ENCODE data around the gene SRP14.
"Not testable (repeated sequence)": the region's sequence is repeated elsewhere in the genome, so short reads cannot be mapped to it uniquely, and the experiment has no call there.

Gene SRP14

GRCh38 chr15:40038638-40039543, at the start of gene SRP14:
SRP14 (minus strand) TSS chr15:40039181; CDS start chr15:40039116, 65 bp downstream.
- DNase-seq, result peak; percentile 89

GRCh38 chr15:40087991-40088928, 49.3 kb upstream of the SRP14 start:
- DNase-seq, result no peak

- DNase-seq, result no peak
These were observed 48.3 kb upstream of the SRP14 start for GRCh38 chr15:40087068-40087810.

DNA sequence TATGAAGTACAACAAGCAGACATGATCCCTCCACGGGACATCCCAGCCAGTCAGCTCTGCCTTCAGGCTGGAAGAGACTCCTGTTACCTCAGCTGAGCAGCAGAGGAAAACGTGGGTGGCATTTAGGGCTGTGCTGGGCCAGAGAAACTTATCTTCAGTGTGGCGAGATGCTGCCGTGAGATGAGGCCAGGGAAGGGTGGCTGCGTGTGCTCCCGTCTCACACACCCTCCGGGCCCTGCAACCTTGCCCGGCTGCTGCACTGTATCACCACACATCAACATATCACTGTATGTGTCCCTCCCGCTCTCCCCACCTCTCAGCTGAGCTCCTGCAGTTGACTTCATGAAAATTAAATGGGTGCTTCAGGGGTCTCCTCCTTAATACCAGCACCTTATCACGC, 46.3 kb upstream of the SRP14 start:
- no peak for DNase-seq

GRCh38 chr15:40084650-40085049, 45.7 kb upstream of the SRP14 start:
- no peak for DNase-seq

DNA sequence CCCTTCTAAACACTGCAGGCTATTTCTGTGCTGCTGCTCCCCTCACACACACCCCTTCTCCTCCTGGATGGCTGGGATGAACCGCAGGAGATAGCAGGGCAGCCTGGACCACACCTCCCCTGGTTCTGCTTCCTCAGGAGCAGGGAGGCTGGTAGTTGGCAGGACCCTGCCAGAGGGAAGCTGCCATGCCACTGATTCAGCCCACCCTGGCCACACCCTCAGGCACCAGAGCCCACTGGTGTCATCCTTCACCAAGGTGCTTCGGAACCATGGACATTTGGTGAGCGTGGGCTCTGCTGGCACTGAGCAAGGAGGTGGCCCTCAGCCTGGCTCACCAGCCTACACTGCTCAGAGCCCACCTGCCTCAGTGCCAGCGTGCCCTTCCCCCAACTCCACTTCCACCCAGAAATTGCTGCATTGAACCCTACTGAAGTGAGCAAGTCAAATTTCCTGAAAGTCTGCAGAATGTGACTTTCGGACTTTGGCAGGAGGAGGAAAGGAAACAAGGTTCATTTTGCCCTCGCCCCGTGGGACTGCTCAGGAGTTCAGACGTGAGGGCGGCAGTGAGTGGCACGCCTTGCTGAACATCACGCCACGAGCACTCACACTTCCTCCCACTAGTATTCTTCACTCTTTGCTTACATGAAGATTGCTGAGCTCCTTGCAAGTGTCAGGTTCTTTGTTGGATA, 43.4 kb upstream of the SRP14 start:
- no peak for DNase-seq

DNA sequence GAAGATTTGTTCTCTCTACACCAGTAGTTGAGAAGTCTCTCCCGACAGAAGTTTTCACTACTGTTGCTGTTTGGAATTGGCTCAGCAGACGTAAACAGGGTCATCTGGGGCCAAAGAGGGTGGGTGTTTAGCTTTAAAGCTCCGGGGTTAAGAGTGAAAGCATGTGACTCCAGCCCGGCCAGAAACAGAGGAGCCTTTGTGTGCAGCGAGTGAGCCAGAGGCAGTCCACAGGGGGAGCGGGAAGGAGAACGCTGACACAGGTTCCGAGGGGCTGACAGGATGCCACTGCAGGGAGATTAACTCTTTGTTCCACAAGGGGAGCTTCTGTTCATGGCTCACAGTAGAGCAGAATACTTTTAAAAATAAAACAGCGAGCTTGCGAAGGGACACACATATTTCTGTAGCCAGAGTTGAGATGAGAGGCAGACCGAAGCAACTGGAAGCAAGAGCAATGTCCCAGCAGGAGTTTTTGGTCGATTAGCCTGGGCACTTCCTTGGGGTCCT, 42.8 kb upstream of the SRP14 start:
- no peak for DNase-seq

- DNase-seq, result no peak
These were observed 41.9 kb upstream of the SRP14 start for GRCh38 chr15:40080847-40081246.

DNA sequence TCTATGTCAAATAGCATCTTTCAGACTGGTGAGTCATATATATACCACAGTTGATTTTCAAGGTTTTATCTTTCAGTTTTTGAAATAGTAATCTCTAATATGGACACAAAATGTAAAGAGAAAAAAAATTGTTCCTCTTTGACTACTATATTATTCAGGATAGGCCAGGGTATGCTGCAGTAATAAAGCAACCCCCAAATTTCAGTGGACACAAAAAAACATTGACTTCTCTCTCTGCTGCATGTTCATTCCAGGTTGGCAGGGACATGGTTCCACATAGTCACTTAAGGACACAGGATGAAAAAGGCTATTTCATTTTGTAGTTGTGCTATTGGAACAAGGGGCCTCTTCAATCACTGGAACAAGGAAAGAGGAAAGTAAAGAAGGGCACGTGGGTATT, 41.1 kb upstream of the SRP14 start:
- DNase-seq, result no peak

DNA sequence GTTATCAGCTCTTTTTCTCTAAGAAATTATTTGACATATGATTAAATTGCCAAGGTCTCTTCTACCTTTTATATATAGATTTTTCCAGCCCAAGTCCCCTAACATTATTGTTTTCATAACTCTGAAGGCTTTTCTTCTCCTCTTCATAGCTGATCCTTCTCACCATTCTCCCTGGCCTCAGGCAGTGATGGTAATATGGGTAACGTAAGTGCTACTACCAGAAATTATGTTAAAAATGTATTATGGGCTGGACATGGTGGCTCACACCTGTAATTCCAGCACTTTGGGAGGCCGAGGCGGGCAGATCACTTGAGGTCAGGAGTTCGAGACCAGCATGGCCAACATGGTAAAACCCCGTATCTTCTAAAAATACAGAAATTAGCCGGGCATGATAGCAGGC, 40.5 kb upstream of the SRP14 start:
- DNase-seq, result no peak

DNA sequence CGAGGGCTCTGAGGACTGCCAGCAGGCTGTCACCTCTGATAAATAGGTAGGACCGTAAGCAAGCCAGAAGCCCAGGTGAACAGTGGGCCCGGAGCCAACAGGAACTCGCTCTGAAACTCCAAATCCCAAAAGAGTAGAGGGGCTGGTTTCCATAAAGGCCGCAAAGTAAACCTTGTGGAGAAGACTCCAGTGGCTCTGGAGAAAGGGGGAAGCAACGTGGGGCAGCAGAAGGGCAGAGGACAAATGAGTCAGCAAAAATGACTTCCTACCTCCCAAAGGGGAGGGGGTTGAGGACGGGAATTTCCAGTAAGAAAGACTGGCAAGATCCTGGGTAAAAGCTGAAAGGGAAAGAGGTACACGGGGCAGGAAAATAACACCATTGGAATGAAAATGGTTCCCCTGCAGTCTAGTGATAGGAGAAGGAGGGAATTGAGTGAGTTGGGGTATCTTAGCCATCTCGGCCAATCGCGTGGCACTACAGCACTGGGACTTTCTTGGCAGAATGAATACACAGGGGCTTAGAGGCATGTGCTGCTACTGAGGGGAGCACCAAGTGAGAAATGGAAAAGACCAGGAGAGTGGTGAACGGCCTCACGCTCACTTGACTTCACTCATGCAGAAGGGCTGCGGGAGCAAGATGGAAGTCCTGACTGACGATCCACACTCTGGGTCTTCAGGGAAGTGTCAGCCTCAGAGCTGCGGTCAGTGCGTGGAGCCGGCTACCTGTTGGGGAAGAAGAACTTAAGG, 36.5 kb upstream of the SRP14 start:
- DNase-seq, result no peak

GRCh38 chr15:40074656-40075055, 35.7 kb upstream of the SRP14 start:
- not testable (repeated sequence) for DNase-seq

- DNase-seq, result not testable (repeated sequence)
These were observed 34.9 kb upstream of the SRP14 start for GRCh38 chr15:40073716-40074490.

DNA sequence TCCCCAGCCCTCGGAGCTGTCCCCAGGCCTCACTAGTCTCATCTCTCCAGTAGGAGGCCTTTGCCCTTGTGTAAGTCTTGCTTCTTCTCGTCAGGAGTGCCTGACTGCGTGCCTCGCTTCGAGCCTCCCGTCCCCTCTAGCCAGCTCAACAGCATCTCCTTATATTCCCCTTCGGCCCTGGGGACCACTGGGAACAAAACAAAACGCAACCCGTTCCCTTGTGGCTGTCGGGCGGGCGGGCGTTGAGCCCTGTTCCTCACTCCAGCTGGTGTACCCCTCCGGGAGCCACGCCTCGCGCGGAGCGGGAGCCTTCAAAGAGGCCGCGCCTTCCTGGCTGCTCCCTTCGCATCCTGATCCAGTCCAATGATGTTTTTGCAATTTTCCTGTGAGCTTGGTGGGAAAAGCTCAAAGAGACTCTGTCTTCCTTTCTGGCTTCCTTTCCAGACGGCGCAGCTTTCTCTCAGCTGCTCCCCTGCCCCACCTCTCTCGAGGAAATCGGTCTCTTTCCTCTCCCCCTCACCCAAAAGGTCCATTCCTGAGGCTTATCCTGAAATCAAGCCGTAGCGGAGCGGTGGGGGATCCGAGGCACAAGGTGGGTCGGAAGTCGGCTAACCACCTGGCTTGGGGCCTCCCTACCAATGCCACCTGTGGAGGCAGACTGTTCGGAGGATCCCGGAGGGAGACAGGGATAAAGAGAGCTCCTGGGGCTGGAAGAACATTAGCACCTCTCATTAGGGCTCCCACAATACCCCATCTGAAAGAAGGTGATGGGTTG, 33.4 kb upstream of the SRP14 start:
- peak; percentile 54 for DNase-seq

DNA sequence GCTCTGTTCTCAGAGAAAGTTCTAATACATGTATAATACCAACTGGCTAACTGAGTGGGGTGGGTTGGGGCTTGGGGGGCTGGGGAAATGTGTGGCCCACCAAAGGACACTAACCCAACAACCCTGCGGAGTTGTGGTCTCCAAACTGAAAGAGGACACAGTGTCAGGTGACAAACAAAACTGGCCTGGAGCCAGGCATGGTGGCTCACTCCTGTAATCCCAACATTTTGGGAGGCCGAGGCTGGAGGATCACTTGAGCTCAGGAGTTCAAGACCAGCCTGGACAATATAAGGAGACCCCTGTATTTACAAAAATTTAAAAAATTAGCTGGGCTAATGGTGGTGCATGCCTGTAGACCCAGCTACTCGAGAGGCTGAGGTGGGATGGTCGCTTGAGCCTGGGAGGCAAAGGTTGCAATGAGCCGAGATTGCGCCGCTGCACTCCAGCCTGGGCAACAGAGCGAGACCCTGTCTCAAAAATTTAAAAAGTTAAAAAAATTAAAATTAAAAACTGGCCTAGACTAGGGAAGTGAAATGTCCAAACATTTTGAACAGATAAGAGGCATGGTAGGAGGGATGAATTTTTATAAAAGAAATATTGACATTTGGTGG, 31.7 kb upstream of the SRP14 start:
- no peak for DNase-seq

DNA sequence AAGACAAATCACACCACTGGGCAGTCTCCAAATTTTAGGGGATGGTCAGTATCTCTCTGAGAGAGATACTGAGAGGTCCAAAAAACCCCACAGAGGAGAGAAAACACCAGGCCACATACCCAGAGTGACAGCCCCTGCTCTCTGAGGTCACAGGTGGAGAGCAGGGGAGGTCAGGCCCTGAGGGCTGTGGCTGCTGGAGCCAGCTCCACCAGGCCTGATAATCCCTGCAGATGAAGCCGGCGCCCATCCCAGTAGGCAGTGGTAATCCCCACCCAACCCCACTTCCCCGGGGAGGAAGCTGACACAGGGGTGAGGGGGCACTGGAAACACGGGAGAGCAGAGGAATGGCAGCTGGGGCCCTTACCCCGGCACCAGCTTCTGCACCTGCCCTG, 31.2 kb upstream of the SRP14 start:
- DNase-seq, result no peak

GRCh38 chr15:40069178-40070165, 30.5 kb upstream of the SRP14 start:
- DNase-seq, result peak; percentile 91

Data from NCI-H2171 (cell line).